Erythroblast (primary cell): ENCODE measurements around the gene DYRK1B.

ENCODE experiments used
- DNase-seq, 2 experiments: peaks; one replicate each; lab custom pipeline; 2025; lab: John Stamatoyannopoulos, UW
- GATA1 ChIP-seq: IDR thresholded peaks from 2 replicates; pipeline ENCODE4 v1.6.1; 2011; ENCODE audit warnings: low read depth, mild to moderate bottlenecking, control low read depth, low read length, moderate library complexity
- POLR2A ChIP-seq: IDR thresholded peaks from 2 replicates; pipeline ENCODE4 v1.6.1; 2011; ENCODE audit warnings: mild to moderate bottlenecking, low read length

DYRK1B gene

DNA sequence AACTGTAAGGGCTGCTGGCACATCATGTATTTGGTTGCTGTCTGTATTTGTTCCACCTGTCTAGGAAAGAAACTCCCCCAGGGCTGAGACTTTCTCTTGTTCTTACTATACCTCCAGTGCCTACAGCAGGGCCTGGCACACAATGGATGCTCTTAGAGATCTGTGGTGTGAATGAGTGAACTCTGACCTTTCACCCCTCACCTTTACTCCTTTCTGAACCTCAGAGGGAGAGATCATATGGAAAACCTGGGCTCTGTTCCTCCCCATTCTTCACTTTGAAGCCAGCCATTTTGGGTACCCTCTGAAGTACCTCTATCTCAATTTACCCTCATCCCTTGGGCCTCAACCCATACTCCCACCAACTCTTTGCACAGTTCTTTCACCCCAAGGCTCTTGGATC is 3.1 kb downstream of the DYRK1B start:
- TF ChIP-seq GATA1 (no peak), POLR2A (no peak)
- no peak for DNase-seq

DNA sequence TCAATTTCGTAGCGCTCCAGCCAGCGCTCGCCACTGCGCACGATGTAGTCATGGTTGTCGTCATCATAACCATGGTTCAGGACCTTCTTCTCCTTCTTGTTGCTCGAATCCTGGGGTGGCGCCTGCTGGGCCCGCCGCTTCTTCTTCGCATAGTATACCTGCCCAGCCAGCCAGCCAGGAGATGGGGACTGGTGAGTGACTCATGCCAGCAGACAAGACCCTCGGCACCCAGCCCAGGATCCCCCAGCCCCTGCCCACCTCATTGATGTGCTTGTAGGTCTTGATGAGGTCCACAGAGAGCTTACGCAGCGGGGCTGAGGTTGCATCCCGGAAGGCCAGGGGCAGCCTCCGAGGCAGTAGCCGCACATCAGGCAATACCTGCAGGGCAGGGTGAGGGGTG is 3.6 kb downstream of the DYRK1B start:
- TF ChIP-seq GATA1 (no peak), POLR2A (no peak)
- DNase-seq: no peak

DNA sequence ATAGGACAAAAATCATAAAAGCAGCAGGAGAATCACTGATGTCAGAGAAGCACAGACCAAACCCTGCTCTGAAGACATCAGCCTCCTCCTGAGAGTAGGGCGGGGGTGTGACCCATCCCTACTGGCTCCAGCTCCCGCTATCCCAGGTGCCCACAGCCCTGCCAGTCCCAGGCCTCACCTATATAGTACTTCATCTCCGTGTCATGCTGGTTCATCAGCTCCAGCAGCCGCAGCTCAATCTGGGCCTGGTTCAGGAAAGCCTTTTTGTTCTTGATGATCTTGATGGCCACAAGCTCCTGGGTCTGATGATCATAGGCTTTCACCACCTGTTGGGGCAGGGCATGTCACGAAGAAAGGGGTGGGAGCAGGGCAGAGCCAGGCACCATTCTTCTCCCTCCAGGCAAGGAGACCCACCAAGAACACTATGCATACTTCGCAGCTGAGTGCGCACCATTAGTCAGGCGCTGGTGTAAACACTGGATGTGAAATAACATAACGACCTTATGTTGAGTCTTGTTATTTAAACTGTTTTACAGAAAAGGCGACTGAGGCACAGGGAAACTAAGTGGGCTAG is 4.2 kb downstream of the DYRK1B start:
- DNase-seq: no peak

DNA sequence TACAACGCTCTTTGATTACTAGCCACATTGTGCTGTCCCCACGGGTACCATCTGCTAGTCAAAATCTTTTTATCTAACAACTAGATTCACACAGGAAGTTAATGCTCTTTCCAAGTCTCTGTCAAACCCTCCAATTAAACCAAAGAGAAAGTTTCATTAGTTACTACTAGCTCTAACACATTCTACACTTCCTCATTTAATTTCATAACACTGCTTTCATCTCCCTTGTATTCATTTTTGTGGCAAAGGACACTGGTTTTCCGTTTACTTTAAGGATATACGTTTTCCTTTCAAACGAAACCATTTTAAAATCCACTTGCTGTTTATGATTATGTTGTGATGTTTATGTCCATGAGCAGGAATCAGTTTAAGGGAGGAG is 5.3 kb downstream of the DYRK1B start:
- no peak for DNase-seq
- TF ChIP-seq GATA1 (no peak), POLR2A (no peak)

More for the DNA sequence above, 4.2 kb downstream of the DYRK1B start:
- TF ChIP-seq POLR2A: no peak
- TF ChIP-seq GATA1: no peak

DNA sequence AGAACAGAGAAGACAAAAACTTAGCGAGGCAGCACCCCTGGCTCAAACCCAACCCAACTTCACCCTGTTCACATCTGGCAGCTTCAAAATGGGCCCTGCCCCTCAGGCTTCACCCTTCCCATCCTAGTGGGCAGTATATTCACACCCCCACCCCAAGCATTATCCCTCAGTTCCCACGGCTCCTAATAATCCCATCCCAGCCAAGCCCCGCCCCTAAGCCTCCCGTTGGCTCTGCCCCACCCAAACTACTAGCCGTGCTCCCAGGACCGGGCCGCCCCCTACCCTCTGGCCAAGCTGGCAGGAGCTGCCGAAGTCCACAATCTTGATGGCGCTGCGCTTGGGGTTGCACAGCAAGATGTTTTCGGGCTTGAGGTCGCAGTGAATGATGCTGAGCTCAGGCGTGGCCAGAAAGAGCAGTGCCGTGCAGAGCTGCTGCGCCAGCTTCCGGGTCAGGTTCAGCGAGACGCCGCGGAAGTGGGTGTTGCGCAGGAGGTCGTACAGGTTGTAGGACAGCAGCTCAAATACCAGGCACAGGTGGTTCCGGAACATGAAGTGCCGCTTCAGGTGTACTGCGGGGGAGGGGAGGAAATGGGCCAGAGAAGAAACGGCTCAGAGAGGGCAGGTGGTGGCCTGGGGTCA is 5.8 kb downstream of the DYRK1B start:
- TF ChIP-seq POLR2A: no peak
- no peak for TF ChIP-seq GATA1
- DNase-seq: no peak

DNA sequence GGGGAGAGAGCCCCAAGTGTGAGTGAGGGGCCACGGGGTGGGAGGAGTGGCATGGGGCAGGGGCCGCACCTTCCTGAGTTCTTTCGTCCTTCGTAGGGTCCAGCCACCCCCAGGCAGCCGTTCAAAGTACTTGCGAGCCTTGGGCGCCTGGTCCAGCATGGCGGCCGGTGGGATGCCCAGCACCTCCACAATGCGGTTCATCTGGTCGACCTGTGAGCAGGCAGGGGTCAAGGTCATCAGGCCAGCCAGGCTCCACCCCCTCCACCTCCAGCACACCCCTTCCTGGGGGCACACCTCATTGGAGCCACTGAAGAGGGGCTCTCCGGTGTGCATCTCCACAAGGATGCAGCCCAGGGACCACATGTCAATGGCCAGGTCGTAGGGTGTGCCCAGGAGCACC is 6.7 kb downstream of the DYRK1B start:
- TF ChIP-seq POLR2A: no peak
- TF ChIP-seq GATA1: no peak
- DNase-seq: no peak

DNA sequence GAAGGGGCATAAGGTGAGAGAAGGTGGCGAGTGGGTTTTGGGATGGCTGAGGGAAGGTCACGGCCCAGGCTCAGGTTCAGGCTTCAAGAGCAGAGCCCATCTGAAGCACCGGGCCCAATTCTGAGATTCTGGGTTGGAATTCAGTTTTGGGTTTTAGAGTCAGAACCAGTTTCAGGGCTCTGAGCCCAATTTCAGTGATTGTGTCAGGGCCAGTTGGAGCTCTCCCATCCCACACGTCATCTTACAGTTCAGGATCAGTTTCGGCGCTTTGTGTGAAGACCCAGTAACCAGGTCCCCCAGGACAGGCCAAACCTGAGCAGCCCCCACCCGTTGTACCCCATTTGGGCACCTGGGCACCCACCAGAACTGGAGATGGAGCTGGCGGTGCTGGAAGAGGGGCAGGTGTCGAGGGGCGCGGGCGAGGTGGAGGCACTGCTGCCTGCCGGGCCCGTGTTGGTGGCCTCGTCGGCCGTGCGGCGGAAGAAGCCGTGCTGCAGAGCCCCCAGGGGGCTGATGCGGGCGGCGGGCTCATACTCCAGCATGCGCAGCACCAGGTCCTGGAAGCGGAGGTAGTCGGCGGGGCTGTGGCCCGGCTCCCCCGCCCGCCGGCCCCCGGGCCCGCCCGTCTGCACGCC is 7.5 kb downstream of the DYRK1B start:
- TF ChIP-seq GATA1 (no peak), POLR2A (no peak)
- no peak for DNase-seq

DNA sequence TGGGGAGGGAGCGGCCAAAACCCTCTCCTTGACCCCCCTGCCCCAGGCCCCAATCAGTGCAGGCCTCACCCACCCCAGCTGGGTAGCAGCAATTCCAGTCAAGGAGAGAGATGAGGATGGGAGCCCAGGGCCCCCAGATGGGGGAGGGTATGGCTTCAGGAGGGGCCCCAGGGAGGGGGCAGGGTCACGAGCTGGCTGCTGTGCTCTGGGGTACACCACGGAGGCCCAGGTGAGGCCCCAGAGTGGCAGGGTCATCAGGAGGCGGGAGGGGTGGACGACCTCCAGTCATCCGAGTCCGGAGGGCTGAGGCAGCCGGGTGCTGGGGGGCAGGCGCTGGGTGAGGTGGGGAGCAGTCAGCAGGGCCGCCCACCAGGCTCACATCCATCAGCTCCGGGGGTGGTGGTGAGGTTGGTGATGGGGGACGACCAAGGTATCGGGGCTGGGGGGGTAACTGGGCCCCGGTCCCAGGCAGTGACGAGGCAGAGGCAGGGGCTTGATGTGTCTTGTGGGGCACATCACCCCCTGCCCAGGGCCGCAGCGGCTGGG is 8.4 kb downstream of the DYRK1B start:
- no peak for TF ChIP-seq POLR2A
- no peak for TF ChIP-seq GATA1
- no peak for DNase-seq

DNA sequence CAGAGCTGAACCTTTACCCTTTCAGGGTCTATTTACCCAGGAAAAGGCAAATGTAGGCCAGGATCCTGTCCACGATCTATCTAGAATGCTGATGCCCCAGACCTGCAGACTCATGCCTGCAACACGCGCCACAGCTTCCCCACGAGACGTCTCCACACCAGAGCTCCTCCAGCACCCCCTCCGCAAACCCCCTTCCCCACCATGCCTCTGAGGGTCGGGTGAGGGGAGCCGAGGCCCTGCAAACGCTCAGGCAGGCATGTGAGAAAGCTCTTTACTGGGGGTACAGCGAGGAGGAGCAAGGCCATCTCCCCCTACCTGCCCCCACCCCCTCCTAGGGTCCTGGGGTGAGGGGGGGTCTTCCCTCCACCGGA is 8.9 kb downstream of the DYRK1B start:
- no peak for DNase-seq
- no peak for TF ChIP-seq GATA1
- no peak for TF ChIP-seq POLR2A

DNA sequence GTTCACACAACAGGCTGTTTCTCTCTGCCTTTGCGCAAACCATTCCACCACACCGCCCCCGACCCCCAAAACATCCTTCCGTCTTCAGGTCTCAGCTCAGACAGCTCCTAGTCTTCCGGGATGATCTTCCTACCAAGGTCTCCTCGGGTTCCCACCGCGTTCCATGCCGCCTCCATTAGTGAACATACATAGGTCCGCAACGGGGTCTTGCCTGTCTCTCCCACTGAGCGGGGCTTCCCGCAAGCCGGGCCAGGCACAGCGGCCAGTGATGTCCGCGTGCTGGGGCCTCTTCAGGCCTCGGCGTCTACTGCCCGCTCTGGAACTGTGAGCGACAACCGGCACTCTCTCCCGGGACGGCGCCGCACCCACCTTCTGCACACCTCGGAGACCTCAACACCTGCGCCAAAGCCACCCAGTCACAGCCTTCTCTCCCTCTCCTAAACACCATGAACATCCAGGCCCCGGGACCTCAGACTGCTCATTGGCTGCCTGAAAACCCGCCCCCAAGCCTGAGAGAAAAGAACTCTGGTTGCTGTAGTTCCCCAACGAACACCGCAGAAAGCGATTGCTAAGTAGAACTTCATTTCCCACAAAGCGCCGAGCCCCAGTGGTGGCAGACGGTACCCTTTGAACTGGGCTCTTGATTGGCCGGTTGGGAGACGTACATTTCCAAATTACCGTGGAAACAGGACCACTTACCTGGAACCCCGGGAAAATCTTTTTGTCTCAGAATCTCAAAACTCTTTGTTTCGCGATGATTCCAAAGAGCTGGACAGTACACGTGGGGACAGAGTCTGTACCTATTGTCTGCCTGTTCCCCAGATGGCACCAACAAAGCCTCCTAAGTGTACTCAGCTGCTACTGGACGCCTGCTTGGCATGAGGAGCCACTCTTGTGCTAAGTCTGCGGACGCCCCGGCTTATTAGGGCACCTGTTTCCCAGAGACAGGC is 9.5 kb downstream of the DYRK1B start:
- TF ChIP-seq GATA1: no peak
- TF ChIP-seq POLR2A: peak; percentile 82
- DNase-seq: peak; percentile 85

DNA sequence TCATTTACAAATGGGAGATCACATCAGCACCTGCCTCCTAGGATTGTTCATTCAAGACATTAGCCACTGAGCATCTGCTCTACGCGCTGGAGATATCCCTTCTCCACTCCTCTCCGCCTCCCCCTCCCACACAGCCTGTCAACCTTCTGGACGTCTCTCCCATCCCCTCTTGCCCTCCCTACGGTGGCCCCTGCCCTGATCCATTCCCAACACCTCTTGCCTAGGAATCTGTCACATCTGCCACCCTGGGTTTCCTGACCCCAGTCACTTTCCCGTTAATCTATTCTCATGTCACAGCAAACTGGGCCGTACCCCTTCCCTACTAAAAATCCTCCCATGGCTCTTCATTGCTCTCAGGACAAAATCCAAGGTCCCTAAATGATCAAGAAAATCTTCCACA is 10.3 kb downstream of the DYRK1B start:
- DNase-seq: no peak
- TF ChIP-seq GATA1 (no peak), POLR2A (no peak)

DNA sequence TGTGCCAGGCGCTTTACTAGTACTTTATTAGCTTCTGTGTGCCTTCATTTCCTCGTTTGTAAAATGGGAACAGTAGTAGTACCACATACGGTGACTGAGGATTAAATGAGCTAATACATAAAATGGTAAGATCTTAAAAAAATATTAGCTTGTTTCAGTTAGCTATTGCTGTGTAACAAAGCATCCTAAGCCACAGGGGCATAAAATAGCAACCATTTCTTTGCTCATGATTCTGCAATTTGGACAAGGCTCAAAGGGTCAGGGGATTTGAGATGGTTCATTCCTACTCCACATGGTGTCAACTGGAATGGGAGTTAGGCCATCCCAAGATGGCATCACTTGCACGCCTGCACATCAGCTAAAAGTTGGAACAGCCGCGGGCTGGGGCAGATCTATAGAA is 13.3 kb downstream of the DYRK1B start:
- no peak for TF ChIP-seq POLR2A
- no peak for TF ChIP-seq GATA1
- DNase-seq: no peak

DNA sequence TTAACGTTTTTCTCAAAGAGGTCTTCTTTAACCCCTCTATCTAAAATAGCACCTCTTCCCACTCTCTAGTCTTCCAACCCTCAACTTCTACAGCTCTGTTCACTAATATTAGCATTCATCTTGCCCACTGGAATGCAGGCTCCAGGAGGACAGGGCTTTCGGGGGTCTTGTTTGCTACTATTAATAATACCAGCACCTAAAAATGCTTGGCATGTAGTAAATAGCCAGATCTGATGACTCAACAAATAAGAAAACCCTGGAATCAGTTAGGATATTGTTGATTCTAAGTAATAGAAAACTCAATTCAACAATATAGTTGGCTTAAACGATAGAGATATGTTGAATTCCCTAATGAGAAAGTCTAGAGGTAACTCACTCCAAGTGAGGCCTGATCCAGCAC is 14.2 kb downstream of the DYRK1B start:
- no peak for DNase-seq
- TF ChIP-seq POLR2A: no peak
- no peak for TF ChIP-seq GATA1
